C4-2B (cell line): ENCODE measurements around the gene OAT.

Experiments used
- ZFX ChIP-seq: fragments of 450-650 bp; IDR thresholded peaks from 2 replicates; pipeline ENCODE4 v1.6.1; 2017
- TF ChIP-seq, protein P1 (sequence below): fragments of 450-650 bp; conservative IDR thresholded peaks from 2 replicates; pipeline ENCODE4 v1.5.1; 2017; ENCODE audit warnings: mild to moderate bottlenecking

- TF ChIP-seq, protein P1, sequence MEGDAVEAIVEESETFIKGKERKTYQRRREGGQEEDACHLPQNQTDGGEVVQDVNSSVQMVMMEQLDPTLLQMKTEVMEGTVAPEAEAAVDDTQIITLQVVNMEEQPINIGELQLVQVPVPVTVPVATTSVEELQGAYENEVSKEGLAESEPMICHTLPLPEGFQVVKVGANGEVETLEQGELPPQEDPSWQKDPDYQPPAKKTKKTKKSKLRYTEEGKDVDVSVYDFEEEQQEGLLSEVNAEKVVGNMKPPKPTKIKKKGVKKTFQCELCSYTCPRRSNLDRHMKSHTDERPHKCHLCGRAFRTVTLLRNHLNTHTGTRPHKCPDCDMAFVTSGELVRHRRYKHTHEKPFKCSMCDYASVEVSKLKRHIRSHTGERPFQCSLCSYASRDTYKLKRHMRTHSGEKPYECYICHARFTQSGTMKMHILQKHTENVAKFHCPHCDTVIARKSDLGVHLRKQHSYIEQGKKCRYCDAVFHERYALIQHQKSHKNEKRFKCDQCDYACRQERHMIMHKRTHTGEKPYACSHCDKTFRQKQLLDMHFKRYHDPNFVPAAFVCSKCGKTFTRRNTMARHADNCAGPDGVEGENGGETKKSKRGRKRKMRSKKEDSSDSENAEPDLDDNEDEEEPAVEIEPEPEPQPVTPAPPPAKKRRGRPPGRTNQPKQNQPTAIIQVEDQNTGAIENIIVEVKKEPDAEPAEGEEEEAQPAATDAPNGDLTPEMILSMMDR: peak; percentile 88
- TF ChIP-seq ZFX: no peak
These were observed 15.2 kb downstream of the OAT start for GRCh38 chr10:124403548-124403947.
